Endodermal cell (in vitro differentiated cells): ENCODE data around the gene CLBA1. TPM values are rescaled to one million over a fixed set of nuclear protein-coding genes. Genes with fewer than 3 reads are reported as not detected.

Experiments
- DNase-seq: peaks from one replicate; pipeline ENCODE4 v3.0.0-alpha.2; 2017
- H3K27ac ChIP-seq: 2 replicates; pipeline ENCODE4 v1.5.1; 2013; ENCODE audit warnings: mild to moderate bottlenecking, low read depth, low read length, moderate library complexity
- H3K27me3 ChIP-seq: 2 replicates; pipeline ENCODE4 v1.6.1; 2013; ENCODE audit warnings: mild to moderate bottlenecking, low read length, moderate library complexity; ENCODE audit not compliant: insufficient read depth, control insufficient read depth, poor library complexity, severe bottlenecking
- H3K36me3 ChIP-seq: 2 replicates; pipeline ENCODE4 v1.7.0; 2013; ENCODE audit warnings: mild to moderate bottlenecking, low read length, moderate library complexity; ENCODE audit not compliant: control insufficient read depth, insufficient read depth
- H3K4me1 ChIP-seq: one replicate; pipeline ENCODE4 v1.7.0; 2013; ENCODE audit warnings: low read length; ENCODE audit not compliant: control insufficient read depth, insufficient read depth
- H3K4me3 ChIP-seq: 2 replicates; pipeline ENCODE4 v1.5.1; 2013; ENCODE audit warnings: mild to moderate bottlenecking, low read length, moderate library complexity
- H3K9ac ChIP-seq: 2 replicates; pipeline ENCODE4 v1.6.1; 2013; ENCODE audit warnings: mild to moderate bottlenecking, low read length, moderate library complexity; ENCODE audit not compliant: poor library complexity, severe bottlenecking; ENCODE audit errors: extremely low read depth
- H3K9me3 ChIP-seq: 2 replicates; pipeline ENCODE4 v1.6.1; 2013; ENCODE audit warnings: mild to moderate bottlenecking, low read length, moderate library complexity; ENCODE audit not compliant: control insufficient read depth
- H3K27ac Mint-ChIP-seq: 2 replicates; pipeline ENCODE4 v1.8.0; 2020; ENCODE audit warnings: mixed read lengths
- H3K27me3 Mint-ChIP-seq: 2 replicates; pipeline ENCODE4 v1.8.0; 2021; ENCODE audit warnings: mild to moderate bottlenecking, mixed read lengths; ENCODE audit not compliant: insufficient read depth
- H3K36me3 Mint-ChIP-seq: 2 replicates; pipeline ENCODE4 v1.8.0; 2020; ENCODE audit warnings: low read depth, mixed read lengths
- H3K4me1 Mint-ChIP-seq: 2 replicates; pipeline ENCODE4 v1.8.0; 2020; ENCODE audit warnings: mixed read lengths
- H3K4me3 Mint-ChIP-seq: 2 replicates; pipeline ENCODE4 v1.8.0; 2020; ENCODE audit warnings: mild to moderate bottlenecking, moderate library complexity, mixed read lengths
- H3K9me3 Mint-ChIP-seq: 2 replicates; pipeline ENCODE4 v1.8.0; 2020; ENCODE audit warnings: mild to moderate bottlenecking, mixed read lengths
- WGBS, 2 experiments: methylation state at CpG; one replicate each; pipeline versions ENCODE4 v1.1.5 to v1.1.7; 2013; ENCODE audit warnings: missing lambda C conversion rate in 2 of 2, mixed read lengths in 1 of 2; ENCODE audit not compliant: insufficient coverage in 1 of 2, insufficient read length in 1 of 2; 5-methylcytosine and 5-hydroxymethylcytosine counted together
- long read RNA-seq, 4 experiments: library from polyadenylated mRNA in 2 of 4; library from RNA in 1 of 4; library from capped mRNA in 1 of 4; stranded (forward) in 3 of 4; unstranded in 1 of 4; transcript quantifications; one replicate each; pipeline ENCODE4 v2.0.0, GENCODE V29; 2020 to 2021; ENCODE audit warnings: inconsistent platforms in 1 of 4
- polyA plus RNA-seq, 2 experiments: library from polyadenylated mRNA; stranded (reverse); fragments of 50-300 nt; gene quantifications; one replicate each; pipeline ENCODE4 v1.2.3, GENCODE V29; 2013
- total RNA-seq, 2 donors: library from RNA; stranded (reverse); fragmentation: NEBNext Ultra II Directional in 1 of 2; extraction: Animal tissue kit (Norgen Biotek cat#: 25700) in 1 of 2; gene quantifications; 2 replicates in 1 of 2; 3 replicates in 1 of 2; pipeline ENCODE4 v1.2.1, GENCODE V29; 2021
- TF ChIP-seq, protein P1 (sequence below): fragments of 200-600 bp; sonication (generic); conservative IDR thresholded peaks from 2 replicates; pipeline ENCODE4 v1.5.0; 2021; ENCODE audit warnings: antibody characterized with exemption, mild to moderate bottlenecking

Gene CLBA1
- 10 to 100 TPM; 11.2 to 12.5 TPM for total RNA-seq
- polyA plus RNA-seq (2013, experiment 1 of 2), result 9.8 TPM
- 9.0 TPM for polyA plus RNA-seq (2013, experiment 2 of 2)
- long read RNA-seq, experiment 1, partial matches to known transcripts, result 2 of 8 reads
- long read RNA-seq, experiment 1, other reads (novel, unspliced or antisense), result 2 of 8 reads
- long read RNA-seq, experiment 2, transcript CLBA1-202 (5 exons, 2,370 nt), result major isoform, 17 of 25 reads
- long read RNA-seq, experiment 2, partial matches to known transcripts, result 2 of 25 reads
- long read RNA-seq, experiment 2, other reads (novel, unspliced or antisense), result 5 of 25 reads
- long read RNA-seq, experiment 3, transcript CLBA1-202 (5 exons, 2,370 nt), result major isoform, 13 of 26 reads
- long read RNA-seq, experiment 3, partial matches to known transcripts, result 0 of 26 reads
- long read RNA-seq, experiment 3, other reads (novel, unspliced or antisense), result 10 of 26 reads
- long read RNA-seq, experiment 4, partial matches to known transcripts, result 0 of 2 reads
- long read RNA-seq, experiment 4, other reads (novel, unspliced or antisense), result 2 of 2 reads

- H3K27me3 ChIP-seq, result no peaks in the 10 kb centered on the region
- peak within 1 kb of the TSS; percentile 55 for H3K4me3 Mint-ChIP-seq
Observed at GRCh38 chr14:104985675-104986486, at the start of gene CLBA1. Gene CLBA1, plus strand, starts transcription at chr14:104985788. Its CDS starts 644 bp downstream, at chr14:104986432.

DNA sequence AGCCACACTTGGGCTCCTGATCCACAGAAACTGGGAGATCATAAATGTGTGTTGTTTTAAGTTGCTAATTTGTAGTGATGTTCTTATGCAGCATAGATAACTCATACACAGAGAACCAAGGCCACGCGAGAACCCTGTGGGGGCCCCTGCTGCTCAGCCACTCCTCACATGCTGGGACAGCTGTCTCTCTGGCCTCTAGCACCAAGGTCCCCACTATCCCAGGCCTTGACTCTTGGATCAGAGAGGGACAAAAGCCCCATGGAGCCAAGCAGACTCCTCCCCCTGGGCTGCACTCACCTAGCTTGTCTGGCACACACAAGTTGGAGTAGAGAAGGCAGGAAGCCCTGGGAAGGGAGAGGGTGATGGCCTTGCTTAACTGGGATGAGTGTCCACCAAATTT is 49.6 kb upstream of the CLBA1 start:
- no peaks in the 10 kb centered on the region for H3K4me1 ChIP-seq
- peaks cover 82% of the 10 kb centered on the region for H3K27me3 Mint-ChIP-seq

More at GRCh38 chr14:104985675-104986486, at the start of gene CLBA1:
- Histone ChIP-seq H3K4me1 (peaks cover 6% of the 10 kb centered on the region), H3K36me3 (no peaks in the 10 kb centered on the region), H3K4me3 (peak within 1 kb of the TSS; percentile 81), H3K9me3 (no peaks in the 10 kb centered on the region), H3K27ac (no peak within 1 kb of the TSS), H3K9ac (peak within 1 kb of the TSS; percentile 59)
- TF ChIP-seq, protein P1, sequence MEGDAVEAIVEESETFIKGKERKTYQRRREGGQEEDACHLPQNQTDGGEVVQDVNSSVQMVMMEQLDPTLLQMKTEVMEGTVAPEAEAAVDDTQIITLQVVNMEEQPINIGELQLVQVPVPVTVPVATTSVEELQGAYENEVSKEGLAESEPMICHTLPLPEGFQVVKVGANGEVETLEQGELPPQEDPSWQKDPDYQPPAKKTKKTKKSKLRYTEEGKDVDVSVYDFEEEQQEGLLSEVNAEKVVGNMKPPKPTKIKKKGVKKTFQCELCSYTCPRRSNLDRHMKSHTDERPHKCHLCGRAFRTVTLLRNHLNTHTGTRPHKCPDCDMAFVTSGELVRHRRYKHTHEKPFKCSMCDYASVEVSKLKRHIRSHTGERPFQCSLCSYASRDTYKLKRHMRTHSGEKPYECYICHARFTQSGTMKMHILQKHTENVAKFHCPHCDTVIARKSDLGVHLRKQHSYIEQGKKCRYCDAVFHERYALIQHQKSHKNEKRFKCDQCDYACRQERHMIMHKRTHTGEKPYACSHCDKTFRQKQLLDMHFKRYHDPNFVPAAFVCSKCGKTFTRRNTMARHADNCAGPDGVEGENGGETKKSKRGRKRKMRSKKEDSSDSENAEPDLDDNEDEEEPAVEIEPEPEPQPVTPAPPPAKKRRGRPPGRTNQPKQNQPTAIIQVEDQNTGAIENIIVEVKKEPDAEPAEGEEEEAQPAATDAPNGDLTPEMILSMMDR, result no peak
- Mint-ChIP-seq H3K36me3 (peaks cover 6% of the 10 kb centered on the region), H3K27me3 (peaks cover 11% of the 10 kb centered on the region), H3K4me1 (peaks cover 2% of the 10 kb centered on the region), H3K27ac (no peak within 1 kb of the TSS), H3K9me3 (no peaks in the 10 kb centered on the region)
- DNase-seq, result peak; percentile 94
- 5 to 10% methylated on average over 43 to 77 of the region's 77 CpGs for WGBS, 2 experiments

More for the DNA sequence above, 49.6 kb upstream of the CLBA1 start:
- H3K4me3 ChIP-seq, result no peak overlapping the region
- H3K27ac ChIP-seq, result no peak overlapping the region
- H3K9ac ChIP-seq, result no peak overlapping the region
- H3K9me3 Mint-ChIP-seq, result no peaks in the 10 kb centered on the region
- H3K9me3 ChIP-seq, result no peaks in the 10 kb centered on the region
- no peaks in the 10 kb centered on the region for H3K36me3 Mint-ChIP-seq
- H3K4me3 Mint-ChIP-seq, result no peak overlapping the region
- WGBS, 2 experiments, result 92% methylated on average over 2 of the region's 2 CpGs; no CpG with 5 or more reads in 1 of the 2 experiments
- TF ChIP-seq, protein P1, result no peak
- peak; percentile 9 for DNase-seq
- peaks cover 71% of the 10 kb centered on the region for H3K27me3 ChIP-seq
- H3K27ac Mint-ChIP-seq, result no peak overlapping the region
- no peaks in the 10 kb centered on the region for H3K36me3 ChIP-seq
- no peaks in the 10 kb centered on the region for H3K4me1 Mint-ChIP-seq
